Measurements from ENCODE around the gene SPTBN5.
"Not testable (repeated sequence)": the region's sequence is repeated elsewhere in the genome, so short reads cannot be mapped to it uniquely, and the experiment has no call there.

SPTBN5 gene

DNA sequence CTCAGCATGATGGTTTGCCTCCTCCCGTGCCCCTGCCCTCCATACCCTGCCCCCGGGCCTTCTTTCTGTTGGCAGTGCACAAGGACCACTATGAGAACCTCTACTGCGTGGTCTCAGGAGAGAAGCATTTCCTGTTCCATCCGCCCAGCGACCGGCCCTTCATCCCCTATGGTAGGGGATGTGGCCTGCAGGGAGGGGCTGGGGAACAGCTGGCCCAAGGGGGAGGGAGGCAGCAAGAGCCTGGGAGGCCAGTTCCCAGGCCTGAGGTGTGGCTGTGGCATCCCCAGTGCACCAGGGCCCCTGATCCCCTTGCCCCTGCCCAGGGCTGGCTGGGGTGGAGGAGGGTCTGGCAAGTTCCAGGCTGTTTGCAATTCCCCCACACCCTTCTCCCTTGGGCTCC lies 57.8 kb downstream of the SPTBN5 start:
- Mint-ChIP-seq H3K4me1 (peaks cover 41% of the 10 kb centered on the region), H3K27ac (ENCODE audit: low read depth) (no peak overlapping the region), H3K4me3 (no peak overlapping the region), H3K27me3 (no peaks in the 10 kb centered on the region), H3K36me3 (ENCODE audit: insufficient read depth) (peaks cover 11% of the 10 kb centered on the region), H3K9me3 (no peaks in the 10 kb centered on the region)
- ATAC-seq (replicated peaks; ENCODE audit: extremely low read depth, poor library complexity, severe bottlenecking) (no peak), DNase-seq (ENCODE audit: low spot score in 2 of 2) (no peak)

DNA sequence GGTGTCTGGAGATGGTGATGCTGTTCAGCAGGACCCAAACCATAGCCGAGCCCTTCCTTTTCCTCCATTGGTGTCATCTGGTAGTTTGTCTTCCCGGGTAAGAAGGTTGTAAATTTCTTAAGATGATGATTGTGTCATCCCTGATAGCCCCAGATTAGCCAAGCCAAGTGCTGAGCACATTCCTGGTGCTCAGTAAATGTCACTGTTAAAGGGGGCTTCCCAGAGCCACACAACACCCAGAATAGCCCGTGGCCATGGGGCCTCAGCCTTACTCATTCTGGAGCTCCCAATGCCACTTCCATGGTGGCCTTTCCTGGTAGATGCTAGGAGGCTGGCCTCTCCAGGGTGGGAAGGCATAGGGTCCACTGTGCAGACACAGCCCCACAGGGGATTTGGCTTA lies 59.8 kb downstream of the SPTBN5 start:
- Mint-ChIP-seq H3K27ac (ENCODE audit: low read depth) (no peak overlapping the region), H3K27me3 (no peaks in the 10 kb centered on the region), H3K36me3 (ENCODE audit: insufficient read depth) (peaks cover 13% of the 10 kb centered on the region), H3K9me3 (no peaks in the 10 kb centered on the region), H3K4me3 (no peak overlapping the region), H3K4me1 (peaks cover 54% of the 10 kb centered on the region)
- ATAC-seq (replicated peaks; ENCODE audit: extremely low read depth, poor library complexity, severe bottlenecking) (no peak), DNase-seq (ENCODE audit: low spot score in 2 of 2) (no peak)

DNA sequence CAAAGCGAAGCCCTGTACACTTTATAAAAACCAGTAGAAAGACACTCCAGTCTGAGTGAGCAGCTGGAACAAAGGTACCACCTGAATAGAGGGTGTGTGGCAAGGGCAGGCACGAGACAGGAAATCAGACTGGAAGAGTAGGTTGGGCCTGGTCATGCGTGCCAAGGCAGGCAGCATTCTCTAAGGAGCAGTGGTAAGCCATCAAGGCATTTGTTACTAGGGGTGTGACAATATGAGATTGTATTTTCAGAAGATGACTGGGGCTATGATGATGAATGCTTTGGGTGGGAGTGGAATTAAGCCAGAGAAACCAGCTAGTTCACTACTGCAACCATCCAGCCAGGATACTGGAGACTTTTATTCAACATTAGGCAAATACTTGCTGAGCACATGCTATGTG lies 61.0 kb downstream of the SPTBN5 start:
- no peak overlapping the region for H3K27ac Mint-ChIP-seq (ENCODE audit: low read depth)
- peaks cover 17% of the 10 kb centered on the region for H3K36me3 Mint-ChIP-seq (ENCODE audit: insufficient read depth)
- no peaks in the 10 kb centered on the region for H3K27me3 Mint-ChIP-seq
- no peak overlapping the region for H3K4me3 Mint-ChIP-seq
- H3K4me1 Mint-ChIP-seq, result peaks cover 63% of the 10 kb centered on the region
- no peaks in the 10 kb centered on the region for H3K9me3 Mint-ChIP-seq
- DNase-seq (ENCODE audit: low spot score in 2 of 2) (no peak), ATAC-seq (replicated peaks; ENCODE audit: extremely low read depth, poor library complexity, severe bottlenecking) (no peak)

DNA sequence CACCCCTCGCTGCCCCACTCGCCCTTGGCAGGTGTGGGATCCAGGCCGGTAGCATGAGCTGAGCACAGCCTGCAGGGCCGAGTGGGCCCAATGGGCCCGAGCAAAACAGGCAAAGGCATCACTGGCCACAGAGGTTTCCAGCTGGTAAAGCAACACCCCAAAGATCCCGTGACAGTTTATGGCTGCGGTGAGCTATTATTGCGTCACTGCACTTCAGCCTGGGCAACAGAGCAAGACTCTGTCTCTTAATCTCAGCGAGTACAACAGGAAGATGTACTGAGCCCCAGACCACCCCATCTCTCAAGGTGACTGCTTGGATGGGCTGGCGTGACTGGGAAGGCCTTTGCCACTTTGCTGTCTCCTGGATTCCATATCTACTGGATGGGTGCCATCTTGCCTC lies 61.6 kb downstream of the SPTBN5 start:
- no peak overlapping the region for H3K4me3 Mint-ChIP-seq
- no peak for DNase-seq (ENCODE audit: low spot score in 2 of 2)
- H3K27ac Mint-ChIP-seq (ENCODE audit: low read depth), result no peak overlapping the region
- H3K36me3 Mint-ChIP-seq (ENCODE audit: insufficient read depth), result peaks cover 19% of the 10 kb centered on the region
- ATAC-seq (replicated peaks; ENCODE audit: extremely low read depth, poor library complexity, severe bottlenecking), result no peak
- H3K4me1 Mint-ChIP-seq, result peaks cover 63% of the 10 kb centered on the region
- no peaks in the 10 kb centered on the region for H3K9me3 Mint-ChIP-seq
- H3K27me3 Mint-ChIP-seq, result no peaks in the 10 kb centered on the region

DNA sequence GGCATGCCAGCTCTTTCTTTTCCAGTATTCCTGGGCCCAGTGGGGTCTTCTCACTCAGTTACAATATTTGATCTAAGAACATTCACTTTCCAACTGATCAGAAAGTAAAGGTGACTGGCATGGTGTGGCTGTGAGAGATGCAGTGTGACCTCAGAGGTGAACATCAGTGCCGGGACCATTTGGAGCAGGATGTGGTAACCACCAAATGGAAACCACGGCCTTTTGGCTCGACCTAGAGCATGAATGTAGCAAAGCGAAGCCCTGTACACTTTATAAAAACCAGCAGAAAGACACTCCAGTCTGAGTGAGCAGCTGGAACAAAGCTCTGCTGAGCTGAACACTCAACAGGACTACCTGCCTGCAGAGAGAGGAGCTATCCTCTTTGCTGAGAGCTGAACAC lies 62.6 kb downstream of the SPTBN5 start:
- H3K4me3 Mint-ChIP-seq, result peak overlapping the region; percentile 38
- H3K9me3 Mint-ChIP-seq; H3K27ac Mint-ChIP-seq (ENCODE audit: low read depth); H3K27me3 Mint-ChIP-seq: not testable (repeated sequence)
- ATAC-seq (replicated peaks; ENCODE audit: extremely low read depth, poor library complexity, severe bottlenecking) (peak; percentile 45), DNase-seq (ENCODE audit: low spot score in 2 of 2) (peak in 1 of 2 donors; percentile 46)
- H3K4me1 Mint-ChIP-seq, result peaks cover 69% of the 10 kb centered on the region
- H3K36me3 Mint-ChIP-seq (ENCODE audit: insufficient read depth), result peaks cover 17% of the 10 kb centered on the region

DNA sequence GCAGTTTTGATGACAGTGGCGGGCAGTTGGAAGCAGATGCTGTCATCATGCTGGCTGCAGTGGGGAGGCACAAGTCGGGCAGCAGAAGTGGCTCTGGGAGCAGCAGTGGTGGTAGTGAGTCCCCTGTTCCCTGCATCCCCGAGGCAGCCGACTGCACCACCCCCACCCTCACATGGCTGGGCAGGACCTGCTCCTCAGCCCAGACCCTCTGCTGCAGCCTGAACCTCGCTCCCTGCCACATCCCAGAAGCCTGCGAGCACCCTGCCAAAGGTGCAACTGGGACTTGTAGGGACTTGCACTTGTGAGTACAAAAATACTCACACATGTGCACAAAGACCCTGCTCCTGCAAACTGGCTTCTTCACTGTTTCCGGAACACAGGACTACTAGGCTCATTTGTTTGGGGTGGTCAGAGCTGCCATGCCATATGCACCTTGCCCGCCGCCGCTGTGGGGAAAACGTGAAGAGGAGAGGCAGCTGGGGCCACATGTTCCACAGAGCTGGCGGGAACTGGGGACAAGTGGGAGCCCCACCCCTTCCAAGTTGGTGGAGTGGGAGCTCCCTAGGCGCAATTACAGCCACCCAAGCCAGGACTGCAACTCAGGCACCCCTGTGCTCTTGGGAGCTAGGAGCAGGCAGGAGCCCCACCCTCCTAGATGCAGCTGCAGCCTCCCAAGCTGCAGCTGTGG lies 63.8 kb downstream of the SPTBN5 start:
- Mint-ChIP-seq H3K36me3 (ENCODE audit: insufficient read depth) (peaks cover 17% of the 10 kb centered on the region), H3K4me1 (peaks cover 66% of the 10 kb centered on the region), H3K9me3 (no peaks in the 10 kb centered on the region), H3K4me3 (no peak overlapping the region), H3K27ac (ENCODE audit: low read depth) (no peak overlapping the region), H3K27me3 (no peaks in the 10 kb centered on the region)
- DNase-seq (ENCODE audit: low spot score in 2 of 2) (no peak), ATAC-seq (replicated peaks; ENCODE audit: extremely low read depth, poor library complexity, severe bottlenecking) (no peak)

DNA sequence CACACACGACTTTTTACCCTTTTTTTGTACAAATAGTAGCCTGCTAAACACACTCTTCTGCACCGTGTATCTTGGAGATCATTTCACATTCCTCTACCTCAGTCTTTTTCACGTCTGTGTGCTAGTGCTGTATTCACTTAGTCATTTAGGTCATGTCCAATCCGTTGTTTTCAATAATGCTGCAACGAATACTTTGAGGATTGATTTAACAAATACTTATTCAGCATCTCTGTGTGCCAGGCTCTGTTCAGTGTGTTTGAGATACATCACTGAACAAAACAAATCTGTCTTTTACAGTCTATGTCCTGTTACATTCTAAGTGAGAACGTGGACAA lies 65.1 kb downstream of the SPTBN5 start:
- ATAC-seq (replicated peaks; ENCODE audit: extremely low read depth, poor library complexity, severe bottlenecking) (no peak), DNase-seq (ENCODE audit: low spot score in 2 of 2) (no peak)
- H3K27ac Mint-ChIP-seq (ENCODE audit: low read depth), result peak overlapping the region; percentile 96
- H3K36me3 Mint-ChIP-seq (ENCODE audit: insufficient read depth), result peaks cover 15% of the 10 kb centered on the region
- H3K4me1 Mint-ChIP-seq, result peaks cover 58% of the 10 kb centered on the region
- H3K27me3 Mint-ChIP-seq, result no peaks in the 10 kb centered on the region
- H3K9me3 Mint-ChIP-seq, result no peaks in the 10 kb centered on the region
- H3K4me3 Mint-ChIP-seq, result peak overlapping the region; percentile 97

DNA sequence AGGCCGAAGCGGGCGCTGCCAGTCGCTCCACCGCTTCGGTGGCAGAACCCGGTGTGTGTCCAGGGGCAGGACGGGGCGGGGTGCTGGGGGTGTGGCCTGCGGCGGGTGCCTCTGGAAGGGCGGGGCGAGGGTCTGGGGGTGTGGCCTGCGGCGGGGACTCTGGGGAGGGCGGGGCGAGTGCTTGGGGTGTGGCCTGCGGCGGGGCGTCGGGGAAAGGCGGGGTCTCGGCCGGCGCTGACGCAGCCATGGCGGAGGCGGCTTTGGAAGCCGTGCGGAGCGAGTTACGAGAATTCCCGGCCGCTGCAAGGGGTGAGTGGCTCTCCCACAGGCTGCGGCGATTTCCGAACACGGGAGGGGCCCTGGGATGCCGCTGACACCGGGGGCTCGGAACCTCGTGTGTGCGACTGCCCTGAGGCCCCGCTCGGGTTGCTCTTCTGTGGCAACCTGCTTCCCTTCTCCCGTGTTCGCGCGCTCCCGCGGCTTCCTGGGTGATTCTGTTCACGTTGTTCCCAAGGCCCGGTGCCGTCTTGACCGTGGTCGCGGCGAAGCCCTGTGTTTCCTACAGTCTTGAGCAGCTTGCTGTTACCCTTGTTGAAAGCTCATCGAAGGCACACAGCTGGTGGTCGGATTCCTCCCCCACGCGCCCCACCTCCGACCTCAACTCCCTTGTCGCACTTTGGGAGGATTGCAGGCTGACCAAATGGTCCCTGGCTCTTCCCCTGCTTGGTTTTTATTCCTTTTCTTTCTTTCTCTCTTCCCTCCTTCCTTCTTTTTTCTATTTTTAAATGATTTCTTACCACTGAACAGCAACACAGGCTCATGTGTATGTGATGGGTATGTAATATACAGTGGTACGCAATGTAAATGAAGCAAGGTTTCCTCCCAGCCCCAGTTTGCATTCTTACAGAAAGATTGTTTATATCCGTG lies 65.7 kb downstream of the SPTBN5 start, which contains the start of gene JMJD7:
JMJD7 (plus strand) TSS at position 213 of the 927 bp plus-strand sequence; CDS start at position 246, 33 bp downstream.
- Mint-ChIP-seq H3K4me1 (peaks cover 51% of the 10 kb centered on the region), H3K36me3 (ENCODE audit: insufficient read depth) (peaks cover 15% of the 10 kb centered on the region), H3K9me3 (no peaks in the 10 kb centered on the region), H3K27ac (ENCODE audit: low read depth) (peak within 1 kb of the TSS; percentile 96), H3K4me3 (peak within 1 kb of the TSS; percentile 97), H3K27me3 (no peaks in the 10 kb centered on the region)
- ATAC-seq (replicated peaks; ENCODE audit: extremely low read depth, poor library complexity, severe bottlenecking) (peak; percentile 90), DNase-seq (ENCODE audit: low spot score in 2 of 2) (peak; percentile 87 to 93)

DNA sequence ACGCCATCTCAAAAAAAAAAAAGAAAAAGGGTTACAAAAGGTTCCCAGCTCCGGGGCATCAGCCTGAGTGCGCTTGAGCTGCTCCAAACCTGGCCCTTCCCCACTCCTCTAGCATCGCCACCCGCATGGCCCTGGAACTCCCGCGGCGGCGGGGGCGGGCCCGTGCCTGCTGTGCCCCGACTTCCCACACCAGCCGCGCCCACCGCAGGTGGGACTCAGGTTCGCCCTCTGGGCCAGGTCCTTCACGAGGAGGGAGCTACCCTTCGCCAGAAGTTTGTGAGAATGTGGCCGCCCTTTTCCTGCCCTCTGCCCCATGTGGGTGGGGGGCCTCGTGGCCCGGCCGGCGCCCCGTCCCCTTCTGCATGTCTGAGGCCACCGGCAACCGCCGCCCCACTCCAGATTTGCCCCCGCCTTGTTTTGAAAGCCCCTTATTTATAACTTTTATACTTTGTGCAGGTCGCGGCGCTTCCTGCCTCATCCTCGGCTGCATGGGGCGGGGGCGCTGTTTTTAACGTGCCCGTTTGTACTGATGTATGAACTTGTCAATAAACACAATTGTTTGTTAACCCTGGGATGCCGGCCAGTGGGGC lies 66.5 kb downstream of the SPTBN5 start:
- Mint-ChIP-seq H3K36me3 (ENCODE audit: insufficient read depth) (peaks cover 15% of the 10 kb centered on the region), H3K27me3 (no peaks in the 10 kb centered on the region), H3K9me3 (no peaks in the 10 kb centered on the region), H3K27ac (ENCODE audit: low read depth) (peak overlapping the region; percentile 96), H3K4me1 (peaks cover 44% of the 10 kb centered on the region), H3K4me3 (peak overlapping the region; percentile 97)
- ATAC-seq (replicated peaks; ENCODE audit: extremely low read depth, poor library complexity, severe bottlenecking), result peak; percentile 17
- DNase-seq (ENCODE audit: low spot score in 2 of 2), result no peak

DNA sequence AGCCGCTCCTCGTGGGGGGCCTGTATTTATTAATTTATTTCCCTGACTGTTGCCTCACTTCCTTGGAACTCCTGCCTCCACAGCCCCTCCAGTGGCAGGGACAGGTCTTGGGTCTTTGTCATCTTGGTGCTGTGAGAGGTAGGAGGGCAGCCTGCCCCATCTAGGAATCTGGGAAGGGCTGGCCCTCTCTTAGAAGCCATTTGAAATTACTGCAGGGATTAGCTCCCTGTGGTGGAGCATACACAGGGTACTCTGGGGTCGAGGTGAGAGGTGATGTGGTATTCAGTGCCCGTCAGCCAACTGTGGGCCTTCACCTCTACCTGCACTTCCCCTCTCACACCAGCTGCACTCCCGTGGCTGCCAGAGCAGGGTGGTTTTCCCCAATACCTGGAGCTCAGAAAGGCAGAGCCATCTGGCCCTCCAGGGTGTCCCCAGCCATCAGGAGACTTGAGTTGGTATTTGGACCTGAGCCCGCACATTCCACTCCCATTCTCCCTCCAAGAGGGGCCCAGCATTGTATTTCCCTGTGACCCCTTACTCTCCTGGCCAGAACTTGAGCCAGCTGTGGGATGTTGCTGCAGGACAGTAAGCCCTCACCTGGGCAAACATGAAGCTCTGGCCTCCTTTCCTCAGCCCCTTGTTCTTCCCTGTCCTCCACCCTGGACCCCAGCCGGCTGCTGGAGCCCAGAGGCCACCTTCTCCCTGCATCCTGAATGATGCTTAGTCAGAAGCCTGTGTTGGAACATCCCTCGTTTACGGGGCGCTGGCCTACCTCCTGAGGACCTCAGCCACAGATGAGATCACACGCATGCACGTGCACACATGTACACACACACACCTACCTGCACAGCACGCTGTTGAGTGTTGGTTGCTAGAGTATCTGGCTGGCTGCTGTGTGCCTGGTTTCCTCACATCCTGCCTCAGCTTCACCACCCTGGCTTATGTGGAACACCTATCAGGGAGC lies 68.0 kb downstream of the SPTBN5 start:
- no peaks in the 10 kb centered on the region for H3K27me3 Mint-ChIP-seq
- peak overlapping the region; percentile 63 for H3K27ac Mint-ChIP-seq (ENCODE audit: low read depth)
- no peaks in the 10 kb centered on the region for H3K9me3 Mint-ChIP-seq
- peaks cover 28% of the 10 kb centered on the region for H3K4me1 Mint-ChIP-seq
- peak overlapping the region; percentile 97 for H3K4me3 Mint-ChIP-seq
- peaks cover 12% of the 10 kb centered on the region for H3K36me3 Mint-ChIP-seq (ENCODE audit: insufficient read depth)
- DNase-seq (ENCODE audit: low spot score in 2 of 2) (no peak), ATAC-seq (replicated peaks; ENCODE audit: extremely low read depth, poor library complexity, severe bottlenecking) (no peak)

DNA sequence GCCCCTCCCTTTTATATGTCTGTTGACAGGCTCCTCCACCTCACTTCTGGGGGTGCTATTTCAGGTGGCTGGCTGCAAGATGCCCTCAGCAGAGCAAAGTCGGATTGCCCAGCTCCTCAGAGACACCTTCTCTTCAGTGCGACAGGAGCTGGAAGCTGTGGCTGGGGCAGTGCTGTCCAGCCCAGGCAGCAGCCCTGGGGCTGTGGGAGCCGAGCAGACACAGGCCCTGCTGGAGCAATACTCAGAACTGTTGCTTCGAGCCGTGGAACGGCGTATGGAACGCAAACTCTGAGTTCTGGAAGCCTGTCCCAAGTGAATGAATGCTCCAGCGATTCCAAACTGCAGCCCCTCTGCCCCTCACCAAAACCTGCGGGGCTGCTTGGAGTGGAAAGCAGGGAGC lies 68.7 kb downstream of the SPTBN5 start:
- DNase-seq (ENCODE audit: low spot score in 2 of 2), result no peak
- ATAC-seq (replicated peaks; ENCODE audit: extremely low read depth, poor library complexity, severe bottlenecking), result no peak
- H3K4me3 Mint-ChIP-seq, result no peak overlapping the region
- H3K4me1 Mint-ChIP-seq, result peaks cover 24% of the 10 kb centered on the region
- H3K27ac Mint-ChIP-seq (ENCODE audit: low read depth), result no peak overlapping the region
- no peaks in the 10 kb centered on the region for H3K9me3 Mint-ChIP-seq
- H3K36me3 Mint-ChIP-seq (ENCODE audit: insufficient read depth), result peaks cover 12% of the 10 kb centered on the region
- no peaks in the 10 kb centered on the region for H3K27me3 Mint-ChIP-seq
